Tibial nerve (tissue), 4 donors: ENCODE measurements around the gene TLK1. TPM values are rescaled to one million over a fixed set of nuclear protein-coding genes. Genes with fewer than 3 reads are reported as not detected.

Source experiments
- DNase-seq, 2 donors: peaks; one replicate each; pipeline ENCODE4 v3.0.0-alpha.2; 2019; ENCODE audit warnings: low spot score in 2 of 2
- H3K27ac ChIP-seq, 4 donors: fragments of 200-600 bp; sonication (generic) in 3 of 4; one replicate each; pipeline ENCODE4 v1.5.1; 2017 to 2019; ENCODE audit warnings: mild to moderate bottlenecking in 1 of 4
- H3K27me3 ChIP-seq, 2 donors: fragments of 200-600 bp; sonication (generic) in 1 of 2; one replicate each; pipeline versions ENCODE4 v1.5.1 to v1.6.0; 2017 to 2019
- H3K36me3 ChIP-seq, 3 donors: fragments of 200-600 bp; sonication (generic); one replicate each; pipeline ENCODE4 v1.5.1; 2018 to 2019
- H3K4me1 ChIP-seq, 4 donors: fragments of 200-600 bp; sonication (generic) in 3 of 4; one replicate each; pipeline ENCODE4 v1.5.1; 2017 to 2019
- H3K4me3 ChIP-seq, 4 donors: fragments of 200-600 bp; sonication (generic) in 3 of 4; one replicate each; pipeline ENCODE4 v1.5.1; 2017 to 2019; ENCODE audit warnings: mild to moderate bottlenecking in 1 of 4, moderate library complexity in 1 of 4
- H3K9me3 ChIP-seq, 4 donors: fragments of 200-600 bp; sonication (generic) in 3 of 4; one replicate each; pipeline ENCODE4 v1.5.1; 2017 to 2019
- EP300 ChIP-seq, 2 donors: sonication (generic); formaldehyde crosslinking; IDR thresholded peaks; one replicate each; pipeline ENCODE4 v1.6.1; 2017; ENCODE audit warnings: antibody characterized with exemption in 2 of 2, mild to moderate bottlenecking in 1 of 2
- POLR2A ChIP-seq, 2 donors: fragments of 450-650 bp; IDR thresholded peaks; one replicate each; pipeline ENCODE4 v1.6.1; 2017; ENCODE audit warnings: antibody characterized with exemption in 2 of 2, mild to moderate bottlenecking in 2 of 2, moderate library complexity in 2 of 2
- WGBS, 2 donors: methylation state at CpG; one replicate each; pipeline ENCODE4 v1.1.5; 2018; 5-methylcytosine and 5-hydroxymethylcytosine counted together
- total RNA-seq, 4 donors: library from RNA; depleted of rRNA; stranded (reverse); fragments of >200 nt; gene quantifications; one replicate each; pipeline ENCODE4 v1.1.0, GENCODE V29; 2016
- TF ChIP-seq, protein P1 (sequence below), 5 experiments: fragments of 200-600 bp in 3 of 5; fragments of 450-650 bp in 2 of 5; sonication (generic) in 3 of 5; IDR thresholded peaks; one replicate each; pipeline ENCODE4 v1.5.1; 2016 to 2019; ENCODE audit warnings: antibody characterized with exemption in 5 of 5, mild to moderate bottlenecking in 3 of 5, moderate library complexity in 2 of 5

Gene TLK1
- total RNA-seq, 4 donors from 2014 or later: 25.7 to 54.7 (median 45.4) TPM

DNA sequence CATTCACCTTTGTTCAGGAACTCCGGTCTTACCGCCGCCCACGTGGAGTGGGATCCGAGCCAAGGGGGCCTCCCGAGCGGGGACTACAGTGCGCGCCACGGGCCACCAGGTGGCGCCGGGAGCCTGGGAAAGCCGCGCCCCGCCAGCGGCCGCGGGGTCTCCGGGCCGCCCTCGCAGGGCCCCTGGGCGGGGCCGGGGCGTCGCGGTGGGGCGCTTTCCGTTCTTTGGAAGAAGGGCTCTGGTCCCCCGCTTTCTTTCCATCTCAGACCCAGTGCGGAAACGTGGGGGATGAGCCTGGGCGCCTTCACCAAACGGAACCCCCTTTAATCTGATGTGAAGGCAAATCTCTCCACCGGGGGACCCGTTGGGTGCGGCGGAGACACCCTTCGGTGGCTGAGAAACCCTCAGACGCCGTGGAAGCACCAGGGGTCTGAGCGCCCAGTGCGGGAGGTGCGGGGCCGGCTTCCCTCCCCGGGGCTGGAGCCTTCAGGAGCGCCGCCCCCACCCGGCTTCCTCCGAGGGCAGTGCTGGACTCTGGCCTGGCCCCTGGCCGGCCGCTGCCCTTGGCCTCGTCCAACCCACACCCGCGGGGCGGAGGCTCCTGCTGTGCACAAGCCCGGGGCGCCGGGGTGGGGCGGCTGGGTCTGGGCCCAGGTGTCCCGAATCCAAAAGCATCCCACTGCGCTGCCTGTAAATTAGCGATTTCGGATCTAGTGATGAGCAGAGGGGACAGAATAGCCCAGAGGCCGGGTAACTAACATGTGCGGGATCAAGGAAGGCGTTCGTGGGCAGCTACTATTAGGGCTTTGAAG lies 187.0 kb downstream of the TLK1 start:
- H3K27me3 ChIP-seq: no peaks in the 10 kb centered on the region
- peaks cover 0 to under 1% (median 0%) of the 10 kb centered on the region in 3 donors for H3K36me3 ChIP-seq
- peak overlapping the region; percentile 56 to 90 (median 74) for H3K4me3 ChIP-seq
- peak overlapping the region; percentile 65 to 93 (median 86) for H3K27ac ChIP-seq
- peak in 1 of 2 donors; percentile 38 for TF ChIP-seq POLR2A (IDR thresholded peaks at IDR 0.05)
- TF ChIP-seq, protein P1, sequence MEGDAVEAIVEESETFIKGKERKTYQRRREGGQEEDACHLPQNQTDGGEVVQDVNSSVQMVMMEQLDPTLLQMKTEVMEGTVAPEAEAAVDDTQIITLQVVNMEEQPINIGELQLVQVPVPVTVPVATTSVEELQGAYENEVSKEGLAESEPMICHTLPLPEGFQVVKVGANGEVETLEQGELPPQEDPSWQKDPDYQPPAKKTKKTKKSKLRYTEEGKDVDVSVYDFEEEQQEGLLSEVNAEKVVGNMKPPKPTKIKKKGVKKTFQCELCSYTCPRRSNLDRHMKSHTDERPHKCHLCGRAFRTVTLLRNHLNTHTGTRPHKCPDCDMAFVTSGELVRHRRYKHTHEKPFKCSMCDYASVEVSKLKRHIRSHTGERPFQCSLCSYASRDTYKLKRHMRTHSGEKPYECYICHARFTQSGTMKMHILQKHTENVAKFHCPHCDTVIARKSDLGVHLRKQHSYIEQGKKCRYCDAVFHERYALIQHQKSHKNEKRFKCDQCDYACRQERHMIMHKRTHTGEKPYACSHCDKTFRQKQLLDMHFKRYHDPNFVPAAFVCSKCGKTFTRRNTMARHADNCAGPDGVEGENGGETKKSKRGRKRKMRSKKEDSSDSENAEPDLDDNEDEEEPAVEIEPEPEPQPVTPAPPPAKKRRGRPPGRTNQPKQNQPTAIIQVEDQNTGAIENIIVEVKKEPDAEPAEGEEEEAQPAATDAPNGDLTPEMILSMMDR (IDR thresholded peaks at IDR 0.05): peak; percentile 96 to 99 (median 97)
- peak in 1 of 2 donors; percentile 48 for TF ChIP-seq EP300 (IDR thresholded peaks at IDR 0.05)
- WGBS, 2 donors: 9 to 20% methylated on average over 23 to 54 of the region's 67 CpGs
- DNase-seq: peak; percentile 66 to 80
- H3K9me3 ChIP-seq: no peaks in the 10 kb centered on the region
- peaks cover 0 to 16% (median 0%) of the 10 kb centered on the region in 4 donors for H3K4me1 ChIP-seq

DNA sequence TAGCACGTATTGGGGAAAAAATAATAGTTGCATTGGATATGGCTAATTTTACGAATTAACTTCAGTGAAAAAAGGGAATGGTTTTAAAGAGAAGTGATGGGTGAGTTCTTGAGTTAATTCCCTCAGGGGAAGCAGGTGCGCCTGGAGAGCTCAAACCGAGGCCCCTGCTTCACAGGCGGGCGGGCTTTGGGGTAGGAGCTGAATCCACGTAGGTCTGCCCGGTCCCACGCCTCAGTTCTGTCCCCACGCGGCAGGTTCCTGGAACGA lies 187.5 kb downstream of the TLK1 start:
- DNase-seq: no peak
- Histone ChIP-seq H3K4me1 (peaks cover 0 to 16% (median 0%) of the 10 kb centered on the region in 4 donors), H3K27me3 (no peaks in the 10 kb centered on the region), H3K9me3 (no peaks in the 10 kb centered on the region), H3K36me3 (peaks cover 0 to 6% (median 0%) of the 10 kb centered on the region in 3 donors), H3K4me3 (peak overlapping the region; percentile 56 to 90 (median 74)), H3K27ac (peak overlapping the region in 2 of 4 donors; percentile 79 to 93)
- WGBS, 2 donors: 4% methylated on average over 12 of the region's 12 CpGs
- TF ChIP-seq, protein P1 (IDR thresholded peaks at IDR 0.05): no peak
- TF ChIP-seq POLR2A (IDR thresholded peaks at IDR 0.05) (no peak), EP300 (IDR thresholded peaks at IDR 0.05) (no peak)

DNA sequence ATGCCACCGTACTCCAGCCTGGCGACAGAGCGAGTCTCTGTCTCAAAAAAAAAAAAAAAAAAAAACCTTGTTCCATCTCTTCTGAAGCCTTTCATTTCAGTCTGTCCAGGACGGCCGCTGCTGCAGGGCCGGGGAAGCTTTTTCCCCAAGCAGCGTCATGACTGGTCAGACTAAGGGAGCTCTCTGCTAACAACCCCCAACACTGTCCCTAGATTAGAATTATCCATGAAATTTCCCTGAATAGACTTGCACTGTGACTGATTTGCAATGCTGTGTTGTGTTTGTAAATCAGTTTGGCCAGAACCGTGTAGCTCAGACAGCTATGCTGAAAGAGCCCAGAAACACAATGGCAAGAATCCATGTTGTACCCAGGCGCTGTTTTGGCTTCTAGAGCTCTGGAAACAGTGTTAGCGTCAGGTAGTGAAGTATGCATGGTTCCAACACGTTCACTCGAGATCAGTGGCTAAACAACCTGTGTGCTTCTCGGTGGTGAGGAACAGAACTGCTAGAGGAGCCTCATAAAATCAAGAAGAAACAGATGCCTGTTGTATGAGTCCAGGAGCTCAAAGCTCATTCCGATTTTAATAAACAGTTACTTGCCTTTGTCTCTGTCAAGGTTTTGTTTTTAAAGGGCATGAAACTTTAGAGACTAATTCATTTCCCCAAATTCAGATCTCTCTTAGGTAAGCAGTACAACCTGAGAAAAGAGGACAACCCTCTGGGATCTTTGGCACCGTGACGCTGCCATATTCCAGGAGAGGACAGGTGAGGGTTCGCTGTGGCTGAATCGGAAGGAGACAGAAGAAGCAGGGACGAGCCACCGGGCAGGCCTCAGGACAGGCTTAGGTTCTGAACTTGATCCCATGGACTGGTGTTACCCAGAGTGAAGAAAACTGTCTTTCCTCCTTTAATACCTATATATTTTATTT lies 188.1 kb downstream of the TLK1 start:
- Histone ChIP-seq H3K4me3 (peak overlapping the region; percentile 56 to 90 (median 74)), H3K27ac (no peak overlapping the region)
- no peak for DNase-seq

DNA sequence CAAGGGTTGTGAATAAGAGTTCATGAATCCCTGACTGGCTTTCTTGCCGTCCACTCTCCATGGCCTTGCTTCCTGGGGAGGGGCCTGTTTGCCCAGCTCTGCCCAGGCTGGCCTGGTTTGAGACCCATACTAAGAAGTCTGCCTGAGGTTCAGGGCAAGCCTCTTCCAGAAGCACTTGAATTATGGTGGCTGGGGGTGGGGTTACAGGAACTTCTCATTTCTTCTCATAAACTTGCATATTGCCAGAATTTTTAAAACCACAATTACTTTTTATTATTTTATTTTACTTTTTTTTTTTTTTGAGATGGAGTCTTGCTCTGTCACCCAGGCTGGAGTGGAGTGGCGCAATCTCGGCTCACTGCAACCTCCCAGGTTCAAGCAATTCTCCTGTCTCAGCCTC lies 189.6 kb downstream of the TLK1 start:
- Histone ChIP-seq H3K4me1 (peaks cover 0 to 16% (median 0%) of the 10 kb centered on the region in 4 donors), H3K27ac (no peak overlapping the region), H3K36me3 (peaks cover 0 to 26% (median 0%) of the 10 kb centered on the region in 3 donors), H3K9me3 (no peaks in the 10 kb centered on the region), H3K4me3 (no peak overlapping the region), H3K27me3 (no peaks in the 10 kb centered on the region)
- no peak for DNase-seq
- 83 to 90% methylated on average over 3 of the region's 3 CpGs for WGBS, 2 donors
- TF ChIP-seq, protein P1 (IDR thresholded peaks at IDR 0.05): no peak
- TF ChIP-seq EP300 (IDR thresholded peaks at IDR 0.05) (no peak), POLR2A (IDR thresholded peaks at IDR 0.05) (no peak)

More for the DNA sequence above, 188.1 kb downstream of the TLK1 start:
- H3K27me3 ChIP-seq: no peaks in the 10 kb centered on the region
- peaks cover 0 to 12% (median 0%) of the 10 kb centered on the region in 3 donors for H3K36me3 ChIP-seq
- H3K9me3 ChIP-seq: no peaks in the 10 kb centered on the region
- WGBS, 2 donors: 45 to 49% methylated on average over 20 of the region's 20 CpGs
- H3K4me1 ChIP-seq: peaks cover 0 to 16% (median 0%) of the 10 kb centered on the region in 4 donors
- TF ChIP-seq, protein P1 (IDR thresholded peaks at IDR 0.05): no peak
- TF ChIP-seq EP300 (IDR thresholded peaks at IDR 0.05) (no peak), POLR2A (IDR thresholded peaks at IDR 0.05) (no peak)
